HG02623 (cell line): Measurements from ENCODE around the gene RXYLT1.
"Not testable (repeated sequence)": the region's sequence is repeated elsewhere in the genome, so short reads cannot be mapped to it uniquely, and the experiment has no call there.

Source experiments
- ATAC-seq: cut with Tn5 transposase; IDR thresholded peaks from one replicate; pipeline ENCODE4 v1.9.1; 2021; ENCODE audit warnings: moderate library complexity; ENCODE audit not compliant: unreplicated experiment

The RXYLT1 gene, protein sequence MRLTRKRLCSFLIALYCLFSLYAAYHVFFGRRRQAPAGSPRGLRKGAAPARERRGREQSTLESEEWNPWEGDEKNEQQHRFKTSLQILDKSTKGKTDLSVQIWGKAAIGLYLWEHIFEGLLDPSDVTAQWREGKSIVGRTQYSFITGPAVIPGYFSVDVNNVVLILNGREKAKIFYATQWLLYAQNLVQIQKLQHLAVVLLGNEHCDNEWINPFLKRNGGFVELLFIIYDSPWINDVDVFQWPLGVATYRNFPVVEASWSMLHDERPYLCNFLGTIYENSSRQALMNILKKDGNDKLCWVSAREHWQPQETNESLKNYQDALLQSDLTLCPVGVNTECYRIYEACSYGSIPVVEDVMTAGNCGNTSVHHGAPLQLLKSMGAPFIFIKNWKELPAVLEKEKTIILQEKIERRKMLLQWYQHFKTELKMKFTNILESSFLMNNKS

DNA sequence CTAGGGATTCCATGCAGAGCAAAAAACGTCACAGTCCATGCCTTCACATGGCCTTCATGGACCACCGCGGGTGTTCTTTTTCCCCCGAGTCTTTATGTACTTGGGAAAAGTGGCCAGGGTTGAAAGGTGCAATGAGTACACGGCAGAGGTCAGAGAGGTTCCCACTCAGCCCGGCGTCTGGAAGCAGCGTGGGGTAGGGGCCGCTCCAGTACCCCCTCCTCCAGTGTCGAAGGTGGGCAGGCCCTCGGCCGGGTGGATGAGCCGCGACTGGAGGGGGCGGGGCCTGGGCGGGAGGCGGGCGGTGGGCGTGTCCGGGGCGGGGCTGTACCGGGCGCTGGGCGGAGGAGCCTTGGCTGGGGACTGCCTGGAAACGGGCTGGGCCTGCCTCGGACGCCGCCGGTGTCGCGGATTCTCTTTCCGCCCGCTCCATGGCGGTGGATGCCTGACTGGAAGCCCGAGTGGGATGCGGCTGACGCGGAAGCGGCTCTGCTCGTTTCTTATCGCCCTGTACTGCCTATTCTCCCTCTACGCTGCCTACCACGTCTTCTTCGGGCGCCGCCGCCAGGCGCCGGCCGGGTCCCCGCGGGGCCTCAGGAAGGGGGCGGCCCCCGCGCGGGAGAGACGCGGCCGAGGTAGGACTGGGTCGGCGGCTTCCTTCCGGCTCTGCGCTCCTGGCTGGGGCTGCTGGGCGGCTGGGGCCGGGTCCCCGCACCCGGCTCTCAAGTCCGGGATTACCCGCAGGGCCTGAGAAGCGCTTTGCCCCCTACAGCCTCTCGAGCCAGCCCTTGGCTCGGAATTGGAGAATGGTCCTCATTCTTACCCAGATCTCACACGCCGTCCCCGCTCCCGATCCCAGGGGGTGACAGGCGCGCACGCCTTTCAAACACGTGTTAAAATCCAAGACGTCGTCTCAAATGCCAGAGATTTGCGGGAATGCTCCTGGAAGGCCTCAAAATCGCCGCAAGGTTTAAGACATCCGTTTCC is at the start of gene RXYLT1:
Gene RXYLT1 (plus strand): TSS at position 412 of the 984 bp plus-strand sequence. CDS start 52 bp downstream, at position 464.
- ATAC-seq, result peak; percentile 97

DNA sequence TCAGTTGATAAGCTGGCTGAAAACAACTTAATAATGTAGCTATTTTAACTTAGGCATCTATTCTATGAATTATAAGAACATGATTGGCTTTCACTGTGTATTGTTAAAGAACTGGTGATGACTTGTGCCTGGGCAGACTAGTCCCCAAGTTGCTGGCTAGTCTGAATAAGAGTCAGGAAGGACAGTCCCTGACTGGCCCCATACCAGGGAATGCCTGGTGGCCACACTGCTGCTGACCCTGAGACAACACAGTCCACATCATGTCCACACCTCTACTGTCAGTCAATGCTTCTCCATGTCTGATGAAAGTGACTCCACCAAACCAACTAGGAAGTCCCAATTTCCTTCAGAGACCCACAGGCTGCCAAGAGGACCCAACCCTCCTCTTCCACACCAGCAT is 46.9 kb upstream of the RXYLT1 start:
- ATAC-seq, result not testable (repeated sequence)

- ATAC-seq, result not testable (repeated sequence)
These were observed 46.1 kb upstream of the RXYLT1 start for GRCh38 chr12:63733585-63733984.

DNA sequence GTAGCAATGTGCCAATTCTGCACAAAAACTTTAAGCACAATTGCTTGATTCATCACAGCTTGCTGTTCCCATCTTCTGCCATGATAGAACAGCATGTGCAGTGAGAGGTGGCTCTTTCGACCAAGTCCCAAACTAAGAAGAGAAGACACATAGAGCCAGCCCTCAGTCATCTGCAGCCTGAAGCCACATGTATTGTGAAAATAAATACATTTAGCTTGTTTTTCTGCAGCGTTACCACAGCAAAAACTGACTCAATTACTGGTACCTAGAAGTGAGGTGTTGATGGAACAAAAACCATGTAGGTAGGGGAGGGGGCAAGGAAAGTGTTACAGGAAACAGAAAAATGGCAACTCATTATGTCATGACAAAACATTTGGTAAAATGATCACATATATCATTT is 39.2 kb upstream of the RXYLT1 start:
- ATAC-seq, result not testable (repeated sequence)

DNA sequence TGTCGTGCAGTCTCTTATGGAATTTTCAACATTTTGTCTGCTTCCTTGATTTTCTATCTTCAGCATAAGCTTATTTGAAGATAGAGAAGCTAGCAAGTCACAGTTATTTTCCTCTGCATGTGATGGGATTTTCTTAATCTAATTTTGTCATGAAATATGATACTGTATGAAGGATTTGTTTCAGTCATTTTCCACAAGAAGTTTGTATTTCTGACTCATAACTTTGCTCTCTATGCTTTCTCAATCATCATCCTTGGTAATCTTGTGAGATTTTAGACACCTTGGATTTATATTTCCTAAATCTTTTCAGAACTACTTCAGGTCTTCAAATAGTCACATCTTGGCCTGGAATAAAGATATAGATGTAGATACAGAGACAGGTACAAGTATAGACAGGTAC is 38.3 kb upstream of the RXYLT1 start:
- not testable (repeated sequence) for ATAC-seq

DNA sequence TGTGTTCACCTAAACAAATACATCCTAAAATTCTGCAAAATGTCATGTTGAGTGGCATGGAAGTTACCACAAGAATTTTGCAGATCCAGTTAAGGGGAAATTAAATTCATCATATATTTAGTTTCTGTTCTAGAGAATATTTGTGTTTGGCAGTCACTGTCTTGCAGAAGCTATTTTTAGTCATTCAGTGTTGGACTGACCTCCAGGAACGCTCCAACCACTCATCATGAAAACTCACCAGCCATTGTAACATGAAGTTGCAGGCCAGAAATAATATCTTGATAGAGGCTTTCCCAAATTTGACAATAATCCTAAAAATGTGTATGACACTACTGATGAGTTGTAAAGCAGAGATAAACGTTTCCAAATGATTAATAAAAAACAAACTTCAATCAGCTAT is 35.6 kb upstream of the RXYLT1 start:
- ATAC-seq, result not testable (repeated sequence)

DNA sequence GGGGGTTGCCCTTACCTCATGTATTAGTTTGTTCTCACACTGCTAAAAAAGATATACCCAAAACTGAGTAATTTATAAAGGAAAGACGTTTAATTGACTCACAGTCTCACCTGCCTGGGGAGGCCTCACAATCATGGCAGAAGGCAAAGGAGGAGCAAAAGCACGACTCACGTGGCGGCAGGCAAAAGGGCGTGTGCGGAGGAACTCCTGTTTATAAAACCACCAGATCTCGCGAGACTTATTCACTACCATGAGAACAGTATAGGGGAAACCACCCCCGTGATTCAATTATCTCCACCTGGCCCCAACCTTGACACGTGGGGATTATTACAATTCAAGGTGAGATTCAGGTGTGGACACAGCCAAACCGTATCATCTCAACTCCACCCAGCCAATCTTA is 33.2 kb upstream of the RXYLT1 start:
- ATAC-seq, result not testable (repeated sequence)

DNA sequence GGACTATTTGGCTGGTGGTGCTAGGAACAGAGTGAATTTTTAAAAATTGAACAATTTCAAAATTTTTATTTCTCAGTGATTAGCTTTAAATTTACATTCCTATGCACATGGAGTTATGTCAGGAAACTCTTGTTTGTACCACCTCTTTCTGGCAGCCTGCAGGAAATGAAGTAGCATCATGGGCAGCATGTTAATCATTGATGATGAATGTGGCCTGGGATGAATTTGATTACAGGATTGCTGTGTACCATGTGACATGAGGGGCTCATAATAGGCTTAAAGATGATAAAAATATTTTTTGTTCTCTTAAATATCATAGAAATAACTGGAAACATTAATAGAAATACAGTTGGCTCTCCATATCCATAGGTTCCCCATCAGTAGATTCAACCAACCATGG is 32.6 kb upstream of the RXYLT1 start:
- ATAC-seq, result not testable (repeated sequence)

- ATAC-seq, result no peak
These were observed 32.2 kb upstream of the RXYLT1 start for GRCh38 chr12:63747553-63747952.

GRCh38 chr12:63752283-63752682 is 27.4 kb upstream of the RXYLT1 start:
- ATAC-seq, result no peak

- no peak for ATAC-seq
These were observed 26.9 kb upstream of the RXYLT1 start for GRCh38 chr12:63752841-63753240.

GRCh38 chr12:63753743-63754142 is 26.0 kb upstream of the RXYLT1 start:
- ATAC-seq, result no peak

DNA sequence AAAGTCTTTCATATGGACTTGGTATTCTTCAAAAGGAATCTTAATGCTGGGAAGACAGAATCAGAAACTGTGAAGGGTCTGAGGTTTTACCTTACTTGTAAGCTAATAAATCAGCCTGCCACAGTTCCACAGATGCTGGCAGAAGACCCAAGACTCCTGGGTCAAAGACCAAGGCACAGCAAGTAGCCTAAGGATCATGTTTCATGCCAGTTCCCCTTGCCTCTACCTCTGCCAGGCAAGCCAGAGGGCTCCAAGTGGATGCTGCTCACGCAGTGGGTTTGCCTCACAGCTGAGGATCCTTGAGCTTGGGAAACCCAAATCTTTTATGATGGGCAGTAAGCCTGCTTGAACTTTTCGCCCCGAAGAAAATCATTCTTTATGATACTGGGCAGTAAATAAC is 15.2 kb upstream of the RXYLT1 start:
- ATAC-seq, result no peak

- no peak for ATAC-seq
These were observed 13.2 kb upstream of the RXYLT1 start for GRCh38 chr12:63766498-63766897.

DNA sequence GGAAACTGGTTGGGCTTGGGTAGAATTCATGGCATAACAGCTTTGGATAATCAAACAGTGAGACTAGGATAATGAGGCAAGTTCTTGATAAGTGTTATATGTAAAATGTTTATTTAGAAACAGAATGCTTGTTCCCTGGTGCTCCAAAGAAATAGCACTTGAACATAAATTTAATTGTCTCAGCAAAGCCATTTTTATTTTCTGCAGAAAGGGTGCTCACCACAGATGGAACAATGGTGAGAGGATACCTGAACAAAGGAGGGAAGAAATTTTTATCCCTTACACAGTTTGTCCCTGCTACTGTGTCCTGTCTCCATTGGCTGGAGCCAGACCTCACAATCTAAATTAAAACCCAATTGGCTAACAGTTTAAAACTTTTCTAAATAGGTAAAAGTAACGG is 9.3 kb upstream of the RXYLT1 start:
- ATAC-seq, result no peak

DNA sequence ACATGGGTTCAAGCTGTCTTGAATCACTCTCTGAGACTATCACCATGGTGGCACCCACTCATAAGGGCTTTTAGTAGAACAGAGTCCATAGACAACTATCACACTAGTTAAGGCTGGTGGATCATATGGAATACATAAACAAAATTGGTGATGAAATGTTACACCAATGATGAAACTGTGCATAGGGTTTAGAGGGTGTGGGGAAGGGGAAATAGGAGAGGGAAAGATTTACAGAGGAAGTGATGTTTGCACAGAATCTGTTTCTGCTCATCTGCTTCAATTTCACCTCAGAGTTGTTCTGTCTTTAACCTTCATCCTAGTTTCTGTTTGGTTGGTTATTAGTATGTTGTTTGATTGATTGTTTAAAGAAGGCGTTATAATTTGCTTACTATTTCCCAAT is 2.4 kb upstream of the RXYLT1 start:
- no peak for ATAC-seq

GRCh38 chr12:63782466-63782865 is 2.8 kb downstream of the RXYLT1 start:
- ATAC-seq, result no peak

DNA sequence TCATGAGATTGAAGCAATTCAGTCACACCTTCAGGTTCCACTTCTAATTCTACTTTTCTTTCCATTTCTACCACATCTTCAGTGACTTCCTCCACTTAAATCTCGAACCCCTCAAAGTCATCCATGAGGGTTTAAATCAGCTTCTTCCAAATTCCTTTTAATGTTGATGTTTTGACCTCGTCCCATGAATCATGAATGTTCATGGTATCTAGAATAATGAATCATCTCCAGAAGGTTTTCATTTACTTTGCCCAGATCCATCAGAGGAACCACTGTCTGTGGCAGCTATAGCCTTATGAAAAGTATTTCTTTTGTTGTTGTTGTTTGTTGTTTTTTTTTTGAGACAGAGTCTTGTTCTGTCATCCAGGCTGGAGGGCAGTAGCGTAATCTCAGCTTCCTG is 7.6 kb downstream of the RXYLT1 start:
- no peak for ATAC-seq

DNA sequence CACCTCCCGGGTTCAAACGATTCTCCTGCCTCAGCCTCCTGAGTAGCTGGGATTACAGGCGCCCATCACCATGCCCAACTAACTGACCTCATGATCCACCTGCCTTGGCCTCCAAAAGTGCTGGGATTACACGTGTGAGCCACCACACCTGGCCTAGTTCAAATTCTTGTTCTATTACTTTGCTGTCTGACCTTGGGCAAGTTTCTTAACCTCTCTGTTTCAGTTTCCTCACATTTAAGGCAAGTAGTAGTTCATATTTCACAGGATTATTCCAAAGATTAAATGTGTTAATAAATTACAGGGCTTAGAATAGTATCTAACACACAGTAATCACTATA is 10.9 kb downstream of the RXYLT1 start:
- no peak for ATAC-seq

DNA sequence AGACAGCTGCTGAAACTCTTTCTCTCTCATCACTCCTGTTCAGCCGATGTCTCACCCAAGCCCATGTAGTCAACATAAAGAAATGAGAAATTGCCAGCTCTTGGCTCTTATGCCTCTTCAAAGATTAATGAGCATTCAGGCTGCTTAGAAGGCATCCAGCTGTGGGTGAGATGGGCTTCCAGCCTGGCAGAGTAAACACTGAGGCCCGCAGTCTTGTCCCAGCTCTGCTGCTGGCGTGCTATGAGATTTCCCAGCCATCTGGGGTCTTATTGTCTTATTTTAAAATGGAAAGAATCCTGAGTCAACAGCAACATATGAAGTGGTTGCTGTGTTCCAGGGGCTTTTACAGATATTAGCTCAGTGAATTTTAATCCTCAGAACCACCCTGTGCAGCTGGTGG is 12.6 kb downstream of the RXYLT1 start:
- no peak for ATAC-seq

DNA sequence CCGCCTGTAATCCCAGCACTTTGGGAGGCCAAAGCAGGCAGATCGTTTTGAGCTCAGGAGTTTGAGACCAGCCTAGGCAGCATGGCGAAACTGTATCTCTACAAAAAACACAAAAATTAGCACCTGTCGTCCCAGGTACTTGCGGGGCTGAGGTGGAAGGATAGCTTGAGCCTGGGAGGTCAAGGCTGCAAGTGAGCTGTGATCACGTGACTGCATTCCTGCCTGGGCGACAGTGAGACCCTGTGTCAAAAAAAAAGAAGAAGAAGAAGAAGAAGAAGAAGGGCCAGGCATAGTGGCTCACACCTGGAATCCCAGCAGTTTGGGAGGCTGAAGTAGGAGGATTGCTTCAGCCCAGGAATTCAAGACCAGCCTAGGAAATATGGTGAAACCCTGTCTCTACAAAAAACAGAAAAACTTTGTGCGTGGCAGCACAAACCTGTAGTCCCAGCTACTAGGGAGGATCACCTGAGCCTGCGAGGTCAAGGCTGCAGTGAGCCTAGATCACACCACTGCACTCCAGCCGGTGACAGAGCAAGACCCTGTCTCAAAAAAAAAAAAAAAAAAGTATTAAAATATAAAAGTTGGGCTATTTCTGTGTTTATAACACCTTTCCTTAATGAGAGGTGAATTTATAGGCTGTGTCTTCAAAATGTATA is 15.5 kb downstream of the RXYLT1 start:
- ATAC-seq, result no peak
